GM04503 (cell line): Measurements from ENCODE around the gene BCHE.

Experiments used
- DNase-seq: peaks from one replicate; pipeline ENCODE4 v3.0.0-alpha.2; 2012; ENCODE audit warnings: low read depth

Gene BCHE

DNA sequence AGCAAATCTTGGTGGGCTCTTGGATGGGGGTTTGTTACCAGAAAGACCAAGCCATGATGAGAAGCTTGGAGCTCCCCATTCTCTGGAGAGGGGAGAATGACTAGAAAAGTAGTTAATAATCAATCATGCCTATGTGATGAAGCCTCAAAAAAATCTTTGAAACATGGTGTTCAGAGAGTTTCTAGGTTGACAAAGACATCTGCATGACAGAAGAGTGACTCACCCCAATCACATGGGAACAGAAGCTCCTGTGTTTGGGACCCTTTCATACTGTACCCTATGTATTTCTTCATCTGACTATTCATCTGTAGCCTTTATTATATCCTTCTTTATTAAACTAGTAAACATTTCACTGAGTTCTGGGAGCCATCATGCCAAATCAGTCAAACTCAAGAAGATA, 87.4 kb downstream of the BCHE start:
- no peak for DNase-seq

DNA sequence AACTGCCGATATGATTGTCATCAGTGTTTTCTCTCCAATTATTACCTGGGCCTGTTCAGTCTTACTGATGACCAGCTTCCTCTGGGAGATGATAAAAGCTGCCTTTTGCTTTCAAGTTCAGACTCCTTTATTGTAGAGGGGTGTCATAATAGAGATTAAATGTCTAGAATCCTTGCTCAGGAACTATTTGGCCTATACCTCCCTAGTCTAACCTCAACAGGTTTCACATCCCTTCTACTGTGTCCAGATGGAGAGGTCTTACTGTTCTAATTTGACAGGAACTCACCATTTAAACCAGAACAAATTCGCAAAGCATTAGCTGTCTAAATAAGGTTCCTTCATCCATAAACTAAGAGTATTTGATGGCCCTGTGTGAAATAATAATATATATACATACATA, 88.0 kb downstream of the BCHE start:
- no peak for DNase-seq

DNA sequence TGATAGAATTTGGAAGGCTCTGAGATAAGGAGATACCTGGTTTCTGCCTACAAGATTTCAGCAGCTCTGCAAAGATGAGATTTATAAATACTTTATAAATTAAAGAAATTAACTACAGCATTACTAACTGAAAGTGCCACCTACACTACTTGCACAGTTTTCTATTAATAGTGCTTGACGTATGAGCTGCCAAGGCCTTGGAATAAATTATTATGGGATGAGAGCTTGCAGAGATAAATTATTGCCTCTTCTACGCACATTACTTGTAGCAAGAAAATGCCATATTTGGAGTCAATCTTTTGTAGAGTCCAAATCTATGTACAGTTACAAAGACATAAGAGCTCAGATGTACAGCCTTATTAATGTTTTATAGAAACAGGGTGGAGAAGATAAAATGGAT, 89.1 kb downstream of the BCHE start:
- DNase-seq, result no peak

DNA sequence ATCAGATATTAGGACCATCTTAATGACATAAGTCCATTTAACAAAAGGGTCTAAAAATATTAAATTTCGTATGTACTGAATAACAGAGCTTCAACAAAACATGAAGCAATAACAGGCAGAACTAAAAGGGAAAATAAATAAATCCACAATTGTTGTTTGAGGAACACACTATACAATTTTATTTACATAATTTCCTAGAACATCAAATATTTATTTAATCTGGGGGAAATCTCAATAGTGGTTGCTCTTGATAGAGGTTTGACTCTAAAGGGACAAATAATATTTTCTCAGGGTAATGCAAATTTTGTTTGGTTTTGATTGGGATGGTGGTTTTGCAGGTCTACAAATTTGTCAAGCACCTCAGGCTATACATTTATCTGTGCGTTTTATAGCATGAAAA, 90.3 kb downstream of the BCHE start:
- no peak for DNase-seq

DNA sequence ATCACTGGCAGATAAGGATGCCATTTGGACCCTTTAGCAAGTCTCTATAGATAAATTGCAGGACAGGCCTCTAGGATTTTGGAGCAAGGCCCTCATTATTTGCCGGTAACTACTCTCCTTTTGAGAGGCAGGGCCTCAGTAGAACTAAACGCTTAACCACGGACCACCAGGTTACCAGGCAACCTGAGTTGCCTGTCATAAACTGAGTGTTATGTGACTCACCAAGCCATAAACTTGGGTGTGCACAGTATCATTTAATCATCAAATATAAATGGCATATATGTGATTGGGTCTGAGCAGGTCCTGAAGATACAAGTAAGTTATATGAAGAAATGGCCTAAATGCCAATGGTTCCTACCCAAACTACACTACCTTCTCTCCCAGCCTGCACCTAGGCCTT, 93.2 kb downstream of the BCHE start:
- no peak for DNase-seq

DNA sequence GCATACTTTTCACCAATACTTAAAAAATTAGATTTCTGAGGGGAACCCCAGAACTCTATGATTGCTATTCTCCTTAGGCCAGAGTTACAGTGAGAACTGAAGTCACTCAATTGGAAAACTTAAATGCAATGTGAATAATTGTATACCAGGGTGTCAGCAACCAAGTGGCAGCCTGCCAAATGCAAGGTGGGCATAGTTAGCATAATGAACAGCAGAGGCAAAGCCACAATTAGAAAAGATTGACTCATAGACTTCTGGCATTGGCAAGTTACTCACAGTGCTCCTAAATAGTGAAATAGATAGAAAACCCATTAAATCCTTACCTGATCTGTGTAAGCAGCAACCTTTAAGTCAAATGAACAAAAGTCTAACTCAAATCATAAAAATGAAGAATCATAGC, 94.9 kb downstream of the BCHE start:
- no peak for DNase-seq

DNA sequence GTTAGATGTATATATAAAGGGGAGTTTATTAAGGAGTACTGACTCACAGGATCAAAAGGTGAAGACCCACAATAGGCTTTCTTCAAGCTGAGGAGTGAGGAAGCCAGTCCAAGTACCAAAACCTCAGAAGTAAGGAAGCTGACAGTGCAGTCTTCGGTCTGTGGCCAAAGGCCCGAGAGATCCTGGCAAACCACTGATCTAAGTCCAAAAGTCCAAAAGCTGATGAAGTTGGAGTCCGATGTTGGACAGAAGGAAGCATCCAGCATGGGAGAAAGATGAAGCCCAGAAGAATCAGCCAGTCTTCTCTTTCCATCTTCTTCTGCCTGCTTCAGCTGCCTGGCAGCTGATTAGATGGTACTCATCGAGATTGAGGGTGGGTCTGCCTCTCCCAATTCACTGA, 107.5 kb downstream of the BCHE start:
- no peak for DNase-seq

DNA sequence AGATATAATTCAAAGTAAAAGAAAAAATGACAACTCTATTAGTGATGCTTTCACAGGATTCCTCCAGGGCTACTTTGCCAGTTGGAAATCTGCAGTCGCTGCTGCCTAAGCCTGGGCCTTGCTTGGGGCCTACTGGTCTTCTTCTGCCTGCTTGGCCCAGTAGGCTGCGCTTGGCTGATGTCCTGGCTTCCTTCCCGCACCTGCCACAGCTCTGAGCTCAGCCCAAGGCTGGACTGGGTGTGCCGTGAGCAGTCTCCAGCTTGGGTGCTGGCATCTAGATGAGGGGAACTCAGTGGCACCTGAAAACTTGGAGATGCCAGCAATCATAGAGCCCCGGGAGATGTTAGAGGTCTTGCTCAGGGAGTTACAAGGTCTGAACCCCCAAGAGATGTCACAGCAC, 108.3 kb downstream of the BCHE start:
- DNase-seq, result no peak

DNA sequence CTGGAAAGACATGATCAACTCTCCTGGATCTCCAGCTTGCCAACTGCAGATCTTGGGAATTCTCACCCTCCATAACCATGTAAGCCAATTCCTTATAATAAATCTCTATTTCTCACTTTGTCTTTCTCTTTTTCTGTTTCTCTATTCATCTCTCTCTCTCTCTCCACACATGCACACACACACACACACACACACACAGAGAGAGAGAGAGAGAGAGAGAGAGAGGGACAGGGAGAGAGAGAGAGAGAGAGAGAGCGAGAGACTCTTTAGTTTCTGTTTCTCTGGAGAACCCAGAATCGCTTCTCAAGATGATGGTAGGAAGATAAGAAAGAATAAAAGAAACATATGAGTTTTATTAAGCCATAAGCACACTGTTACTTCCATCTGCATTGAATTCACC, 111.9 kb downstream of the BCHE start:
- DNase-seq, result no peak
